Measurements from ENCODE around the gene UCK1.

The UCK1 gene

DNA sequence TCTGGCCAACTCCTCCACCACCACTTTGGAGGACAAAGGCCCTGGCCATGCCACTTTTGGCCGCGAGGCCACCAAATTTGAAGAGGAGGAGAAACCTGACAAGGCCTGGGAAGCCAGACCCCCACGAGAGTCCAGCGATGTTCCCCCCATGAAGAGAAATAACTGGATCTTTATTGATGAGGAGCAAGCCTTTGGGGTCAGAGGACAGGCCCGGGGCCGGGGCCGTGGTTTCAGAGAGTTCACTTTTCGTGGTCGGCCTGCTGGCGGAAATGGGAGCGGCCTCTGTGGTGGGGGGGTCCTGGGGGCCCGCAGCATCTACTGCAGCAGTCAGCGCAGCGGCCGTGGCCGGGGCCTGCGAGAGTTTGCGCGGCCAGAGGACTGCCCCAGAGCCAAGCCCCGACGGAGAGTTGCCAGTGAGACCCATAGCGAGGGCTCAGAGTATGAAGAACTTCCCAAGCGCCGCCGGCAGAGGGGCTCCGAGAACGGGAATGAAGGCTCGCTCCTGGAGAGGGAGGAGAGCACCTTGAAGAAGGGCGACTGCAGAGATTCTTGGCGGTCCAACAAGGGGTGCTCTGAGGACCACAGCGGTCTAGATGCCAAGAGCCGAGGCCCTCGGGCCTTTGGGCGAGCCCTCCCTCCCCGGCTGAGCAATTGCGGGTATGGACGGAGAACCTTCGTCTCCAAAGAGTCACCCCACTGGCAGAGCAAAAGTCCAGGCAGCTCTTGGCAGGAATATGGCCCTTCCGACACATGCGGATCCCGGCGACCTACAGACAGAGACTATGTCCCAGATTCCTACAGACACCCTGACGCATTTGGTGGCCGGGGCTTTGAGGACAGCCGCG, 55.7 kb downstream of the UCK1 start:
- Histone ChIP-seq H3K27me3 (ENCODE audit: control insufficient read depth, low read length) (no peaks in the 10 kb centered on the region), H3K9me2 (replicated peaks; ENCODE audit: control insufficient read depth, low read length) (no peaks in the 10 kb centered on the region), H3K36me3 (ENCODE audit: control insufficient read depth, low read length) (peaks cover 96% of the 10 kb centered on the region), H3K27ac (ENCODE audit: low read depth, low read length) (no peak overlapping the region), H3K9me3 (ENCODE audit: control insufficient read depth, insufficient read depth, low read length) (no peaks in the 10 kb centered on the region), H3K4me3 (ENCODE audit: low read length) (no peak overlapping the region), H3K79me2 (ENCODE audit: control insufficient read depth, low read length) (peaks cover 30% of the 10 kb centered on the region), H4K20me1 (ENCODE audit: control insufficient read depth, insufficient read depth, low read depth, low read length) (peaks cover 8% of the 10 kb centered on the region), H3K4me2 (ENCODE audit: low read length) (no peak overlapping the region), H3K4me1 (ENCODE audit: control insufficient read depth, low read length) (no peaks in the 10 kb centered on the region), H3F3A (ENCODE audit: control insufficient read depth, insufficient read depth) (peaks cover 3% of the 10 kb centered on the region)
- TF ChIP-seq, protein P1, sequence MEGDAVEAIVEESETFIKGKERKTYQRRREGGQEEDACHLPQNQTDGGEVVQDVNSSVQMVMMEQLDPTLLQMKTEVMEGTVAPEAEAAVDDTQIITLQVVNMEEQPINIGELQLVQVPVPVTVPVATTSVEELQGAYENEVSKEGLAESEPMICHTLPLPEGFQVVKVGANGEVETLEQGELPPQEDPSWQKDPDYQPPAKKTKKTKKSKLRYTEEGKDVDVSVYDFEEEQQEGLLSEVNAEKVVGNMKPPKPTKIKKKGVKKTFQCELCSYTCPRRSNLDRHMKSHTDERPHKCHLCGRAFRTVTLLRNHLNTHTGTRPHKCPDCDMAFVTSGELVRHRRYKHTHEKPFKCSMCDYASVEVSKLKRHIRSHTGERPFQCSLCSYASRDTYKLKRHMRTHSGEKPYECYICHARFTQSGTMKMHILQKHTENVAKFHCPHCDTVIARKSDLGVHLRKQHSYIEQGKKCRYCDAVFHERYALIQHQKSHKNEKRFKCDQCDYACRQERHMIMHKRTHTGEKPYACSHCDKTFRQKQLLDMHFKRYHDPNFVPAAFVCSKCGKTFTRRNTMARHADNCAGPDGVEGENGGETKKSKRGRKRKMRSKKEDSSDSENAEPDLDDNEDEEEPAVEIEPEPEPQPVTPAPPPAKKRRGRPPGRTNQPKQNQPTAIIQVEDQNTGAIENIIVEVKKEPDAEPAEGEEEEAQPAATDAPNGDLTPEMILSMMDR (IDR thresholded peaks at IDR 0.05; ENCODE audit: low read depth, low read length, poor library complexity, severe bottlenecking): no peak
- TF ChIP-seq EZH2phosphoT487 (IDR thresholded peaks at IDR 0.05; ENCODE audit: borderline replicate concordance, low read length): no peak

DNA sequence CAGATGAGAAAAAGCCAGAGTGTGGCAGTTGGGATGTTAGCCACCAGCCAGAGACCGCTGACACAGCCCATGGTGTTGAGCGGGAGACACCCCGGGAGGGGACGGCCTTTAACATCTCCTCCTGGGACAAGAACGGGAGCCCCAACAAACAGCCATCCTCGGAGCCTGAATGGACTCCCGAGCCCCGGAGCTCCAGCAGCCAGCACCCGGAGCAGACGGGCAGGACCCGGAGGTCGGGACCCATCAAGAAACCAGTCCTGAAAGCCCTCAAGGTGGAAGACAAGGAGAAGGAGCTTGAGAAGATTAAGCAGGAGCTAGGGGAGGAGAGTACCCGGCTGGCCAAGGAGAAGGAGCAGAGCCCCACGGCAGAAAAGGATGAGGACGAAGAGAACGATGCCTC, 56.4 kb downstream of the UCK1 start:
- H3K9me3 ChIP-seq (ENCODE audit: control insufficient read depth, insufficient read depth, low read length): no peaks in the 10 kb centered on the region
- no peak overlapping the region for H3K4me3 ChIP-seq (ENCODE audit: low read length)
- no peaks in the 10 kb centered on the region for H3K9me2 ChIP-seq (replicated peaks; ENCODE audit: control insufficient read depth, low read length)
- peaks cover 96% of the 10 kb centered on the region for H3K36me3 ChIP-seq (ENCODE audit: control insufficient read depth, low read length)
- H3K27ac ChIP-seq (ENCODE audit: low read depth, low read length): no peak overlapping the region
- peaks cover 3% of the 10 kb centered on the region for H3F3A ChIP-seq (ENCODE audit: control insufficient read depth, insufficient read depth)
- H3K4me1 ChIP-seq (ENCODE audit: control insufficient read depth, low read length): no peaks in the 10 kb centered on the region
- peaks cover 35% of the 10 kb centered on the region for H3K79me2 ChIP-seq (ENCODE audit: control insufficient read depth, low read length)
- peaks cover 8% of the 10 kb centered on the region for H4K20me1 ChIP-seq (ENCODE audit: control insufficient read depth, insufficient read depth, low read depth, low read length)
- no peaks in the 10 kb centered on the region for H3K27me3 ChIP-seq (ENCODE audit: control insufficient read depth, low read length)
- no peak overlapping the region for H3K4me2 ChIP-seq (ENCODE audit: low read length)
- TF ChIP-seq, protein P1 (IDR thresholded peaks at IDR 0.05; ENCODE audit: low read depth, low read length, poor library complexity, severe bottlenecking): no peak
- no peak for TF ChIP-seq EZH2phosphoT487 (IDR thresholded peaks at IDR 0.05; ENCODE audit: borderline replicate concordance, low read length)

DNA sequence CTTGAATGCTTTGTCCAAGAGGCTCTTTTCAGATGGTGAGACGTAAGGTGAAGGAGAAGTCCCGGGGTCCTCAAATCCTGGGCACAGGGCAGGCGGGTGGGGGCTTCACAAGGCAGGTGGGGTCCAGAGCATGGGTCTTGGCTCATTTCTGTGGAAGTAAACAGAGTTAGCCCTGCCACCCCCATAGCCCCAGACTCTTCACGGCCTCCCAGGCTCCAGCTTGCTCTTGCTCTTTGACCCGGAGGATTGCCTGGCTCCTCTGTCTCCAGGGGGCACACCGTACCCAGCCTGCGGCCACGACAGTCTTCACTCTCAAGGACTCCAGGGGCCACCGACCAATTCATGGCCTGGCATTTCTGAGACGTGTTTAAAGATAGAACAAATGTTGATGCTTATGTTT, 57.2 kb downstream of the UCK1 start:
- Histone ChIP-seq H3K27ac (ENCODE audit: low read depth, low read length) (no peak overlapping the region), H3F3A (ENCODE audit: control insufficient read depth, insufficient read depth) (peaks cover 3% of the 10 kb centered on the region), H3K9me2 (replicated peaks; ENCODE audit: control insufficient read depth, low read length) (no peaks in the 10 kb centered on the region), H3K79me2 (ENCODE audit: control insufficient read depth, low read length) (peaks cover 34% of the 10 kb centered on the region), H3K4me1 (ENCODE audit: control insufficient read depth, low read length) (no peaks in the 10 kb centered on the region), H3K27me3 (ENCODE audit: control insufficient read depth, low read length) (no peaks in the 10 kb centered on the region), H3K36me3 (ENCODE audit: control insufficient read depth, low read length) (peaks cover 94% of the 10 kb centered on the region), H3K4me2 (ENCODE audit: low read length) (no peak overlapping the region), H3K9me3 (ENCODE audit: control insufficient read depth, insufficient read depth, low read length) (no peaks in the 10 kb centered on the region), H4K20me1 (ENCODE audit: control insufficient read depth, insufficient read depth, low read depth, low read length) (peaks cover 4% of the 10 kb centered on the region), H3K4me3 (ENCODE audit: low read length) (no peak overlapping the region)
- TF ChIP-seq, protein P1 (IDR thresholded peaks at IDR 0.05; ENCODE audit: low read depth, low read length, poor library complexity, severe bottlenecking): no peak
- no peak for TF ChIP-seq EZH2phosphoT487 (IDR thresholded peaks at IDR 0.05; ENCODE audit: borderline replicate concordance, low read length)

Measured in DOHH2 (cell line).